ENCODE results near the gene TBC1D9. TPM values are rescaled to one million over a fixed set of nuclear protein-coding genes. Genes with fewer than 3 reads are reported as not detected.

Gene TBC1D9
- total and polyA plus RNA-seq, 2 of the 13 experiments (the other 11 are each of a cell fraction or from before 2014, with no cell fraction given), result 11.9 to 12.2 TPM

DNA sequence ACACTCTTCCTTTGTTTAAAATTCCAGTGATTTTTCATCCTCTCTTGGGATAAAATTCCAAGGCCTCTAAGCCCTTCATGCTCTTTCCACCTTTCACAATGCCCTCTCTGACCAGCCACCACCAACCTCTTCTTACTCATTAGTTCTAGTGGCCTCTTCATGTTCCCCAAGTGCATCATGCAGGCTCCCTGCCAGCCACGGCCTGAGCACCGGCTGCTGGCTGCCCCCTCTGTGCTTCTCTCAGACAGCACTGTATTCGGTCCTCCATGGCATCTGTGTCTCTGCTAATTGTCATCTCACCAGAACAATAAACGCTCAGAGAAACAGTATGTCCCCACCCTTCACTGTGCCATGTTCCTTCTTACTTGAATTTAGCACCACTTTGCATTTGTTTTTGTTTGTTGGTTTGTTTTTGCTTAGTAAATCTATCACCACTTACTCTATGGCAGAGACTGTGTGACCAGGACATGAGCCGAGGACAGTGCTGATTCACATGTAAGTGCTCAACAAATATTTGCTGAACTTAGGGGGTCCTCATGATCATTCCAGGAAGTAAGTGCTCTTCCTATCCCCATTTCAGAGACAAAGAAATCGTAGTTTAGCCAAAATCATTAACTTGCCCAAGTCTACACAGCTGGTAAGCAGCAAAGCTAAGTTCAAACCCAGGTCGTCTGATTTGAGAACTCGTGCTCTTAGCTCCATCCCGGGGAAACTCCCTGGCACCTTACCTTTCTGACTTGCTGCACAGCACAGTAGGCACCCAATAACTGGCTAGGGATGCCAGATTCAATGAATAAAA is 110.4 kb downstream of the TBC1D9 start (continued):
- TF ChIP-seq ZNF512B (CRISPR knock-in tag; IDR thresholded peaks at IDR 0.05; ENCODE audit: borderline replicate concordance) (no peak), ASH2L (IDR thresholded peaks at IDR 0.05; ENCODE audit: insufficient read length, low read depth, low read length) (peak; percentile 13), TARDBP (CRISPR knock-in tag; IDR thresholded peaks at IDR 0.05) (peak; percentile 38; the same call in 1 of the 2 replicates), ZNF713 (CRISPR knock-in tag; IDR thresholded peaks at IDR 0.05) (no peak), TBX2 (CRISPR knock-in tag; IDR thresholded peaks at IDR 0.05; ENCODE audit: borderline replicate concordance) (peak; percentile 57; the same call in 1 of the 2 replicates), CC2D1A (CRISPR knock-in tag; IDR thresholded peaks at IDR 0.05) (no peak), CENPT (CRISPR knock-in tag; IDR thresholded peaks at IDR 0.05; ENCODE audit: low read depth) (no peak), ZNF720 (CRISPR knock-in tag; IDR thresholded peaks at IDR 0.05) (no peak), TBX3 (IDR thresholded peaks at IDR 0.05; ENCODE audit: borderline replicate concordance) (no peak), FOXJ3 (CRISPR knock-in tag; IDR thresholded peaks at IDR 0.05; ENCODE audit: borderline replicate concordance) (no peak), SYNCRIP (IDR thresholded peaks at IDR 0.05; ENCODE audit: insufficient read depth, low read depth, low read length) (no peak), SOX6 (IDR thresholded peaks at IDR 0.05) (no peak), SOX6 (CRISPR knock-in tag; IDR thresholded peaks at IDR 0.05) (peak; percentile 70), MLLT10 (CRISPR knock-in tag; IDR thresholded peaks at IDR 0.05) (no peak), HNF4A (CRISPR knock-in tag; IDR thresholded peaks at IDR 0.05) (peak; percentile 14; the same call in 1 of the 2 replicates), GABPA (IDR thresholded peaks at IDR 0.05; ENCODE audit: low read depth, low read length) (no peak), GABPA (CRISPR knock-in tag; IDR thresholded peaks at IDR 0.05; ENCODE audit: low read depth) (no peak), SMARCE1 (IDR thresholded peaks at IDR 0.05; ENCODE audit: borderline replicate concordance) (no peak), NR1H2 (CRISPR knock-in tag; IDR thresholded peaks at IDR 0.05; ENCODE audit: borderline replicate concordance, low read depth) (no peak), ZBTB26 (CRISPR knock-in tag; IDR thresholded peaks at IDR 0.05; ENCODE audit: borderline replicate concordance) (no peak), KDM4B (CRISPR knock-in tag; IDR thresholded peaks at IDR 0.05) (no peak), ZNF552 (CRISPR knock-in tag; IDR thresholded peaks at IDR 0.05; ENCODE audit: borderline replicate concordance) (no peak), FOXP1 (IDR thresholded peaks at IDR 0.05) (no peak), FOXP1 (CRISPR knock-in tag; IDR thresholded peaks at IDR 0.05) (peak; percentile 24; the same call in 1 of the 2 replicates), NPAS2 (CRISPR knock-in tag; IDR thresholded peaks at IDR 0.05; ENCODE audit: borderline replicate concordance) (no peak)
- TF ChIP-seq, protein P1, sequence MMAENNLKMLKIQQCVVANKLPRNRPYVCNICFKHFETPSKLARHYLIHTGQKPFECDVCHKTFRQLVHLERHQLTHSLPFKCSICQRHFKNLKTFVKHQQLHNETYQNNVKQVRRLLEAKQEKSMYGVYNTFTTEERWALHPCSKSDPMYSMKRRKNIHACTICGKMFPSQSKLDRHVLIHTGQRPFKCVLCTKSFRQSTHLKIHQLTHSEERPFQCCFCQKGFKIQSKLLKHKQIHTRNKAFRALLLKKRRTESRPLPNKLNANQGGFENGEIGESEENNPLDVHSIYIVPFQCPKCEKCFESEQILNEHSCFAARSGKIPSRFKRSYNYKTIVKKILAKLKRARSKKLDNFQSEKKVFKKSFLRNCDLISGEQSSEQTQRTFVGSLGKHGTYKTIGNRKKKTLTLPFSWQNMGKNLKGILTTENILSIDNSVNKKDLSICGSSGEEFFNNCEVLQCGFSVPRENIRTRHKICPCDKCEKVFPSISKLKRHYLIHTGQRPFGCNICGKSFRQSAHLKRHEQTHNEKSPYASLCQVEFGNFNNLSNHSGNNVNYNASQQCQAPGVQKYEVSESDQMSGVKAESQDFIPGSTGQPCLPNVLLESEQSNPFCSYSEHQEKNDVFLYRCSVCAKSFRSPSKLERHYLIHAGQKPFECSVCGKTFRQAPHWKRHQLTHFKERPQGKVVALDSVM (CRISPR knock-in tag; IDR thresholded peaks at IDR 0.05), result no peak

Measured in HepG2 (cell line).